Smooth muscle cell (in vitro differentiated cells): ENCODE results near the gene ARTN. TPM values are rescaled to one million over a fixed set of nuclear protein-coding genes. Genes with fewer than 3 reads are reported as not detected.

Experiments used
- DNase-seq: peaks from one replicate; lab custom pipeline; 2025; ENCODE audit not compliant: unreplicated experiment; lab: John Stamatoyannopoulos, UW
- H2AFZ ChIP-seq: fragments of 200-600 bp; sonication (generic); 2 replicates; pipeline ENCODE4 v1.6.0; 2016; ENCODE audit warnings: antibody characterized with exemption, low read depth, mild to moderate bottlenecking
- H3F3A ChIP-seq: fragments of 200-600 bp; sonication (generic); 2 replicates; pipeline ENCODE4 v1.6.0; 2017; ENCODE audit warnings: antibody characterized with exemption, low read depth
- H3K27ac ChIP-seq: fragments of 200-600 bp; sonication (generic); 2 replicates; pipeline ENCODE4 v1.5.1; 2016; ENCODE audit warnings: low read depth, mild to moderate bottlenecking
- H3K27me3 ChIP-seq: fragments of 200-600 bp; sonication (generic); 2 replicates; pipeline ENCODE4 v1.6.1; 2016; ENCODE audit warnings: low read depth, mild to moderate bottlenecking
- H3K36me3 ChIP-seq: fragments of 200-600 bp; sonication (generic); 2 replicates; pipeline ENCODE4 v1.5.1; 2016; ENCODE audit warnings: low read depth
- H3K4me1 ChIP-seq: fragments of 200-600 bp; sonication (generic); 2 replicates; pipeline ENCODE4 v1.5.1; 2016; ENCODE audit warnings: low read depth
- H3K4me2 ChIP-seq: fragments of 200-600 bp; sonication (generic); 2 replicates; pipeline ENCODE4 v1.6.0; 2016; ENCODE audit warnings: mild to moderate bottlenecking
- H3K4me3 ChIP-seq: fragments of 200-600 bp; sonication (generic); 2 replicates; pipeline ENCODE4 v1.5.1; 2016; ENCODE audit warnings: mild to moderate bottlenecking
- H3K79me2 ChIP-seq: fragments of 200-600 bp; sonication (generic); 2 replicates; pipeline ENCODE4 v1.6.0; 2016; ENCODE audit warnings: low read depth, mild to moderate bottlenecking
- H3K9ac ChIP-seq: fragments of 200-600 bp; sonication (generic); 2 replicates; pipeline ENCODE4 v1.6.0; 2016; ENCODE audit warnings: low read depth
- H3K9me3 ChIP-seq: fragments of 200-600 bp; sonication (generic); replicated peaks from 2 replicates; pipeline ENCODE4 v1.5.1; 2016; ENCODE audit warnings: low read depth
- H4K20me1 ChIP-seq: fragments of 200-600 bp; sonication (generic); 2 replicates; pipeline ENCODE4 v1.6.0; 2016; ENCODE audit warnings: low read depth
- WGBS: methylation state at CpG from one replicate; pipeline ENCODE4 v1.1.7; 2016; ENCODE audit warnings: low lambda C conversion rate; 5-methylcytosine and 5-hydroxymethylcytosine counted together
- polyA plus RNA-seq: library from polyadenylated mRNA; unstranded; fragments of >200 nt; fragmentation: Nextera tagmentation; extraction: Ambion mirVana; gene quantifications from 2 replicates; pipeline ENCODE4 v1.2.1, GENCODE V29; 2016
- total RNA-seq: library from RNA; depleted of rRNA; stranded (reverse); fragments of >200 nt; gene quantifications from 2 replicates; pipeline ENCODE4 v1.2.3, GENCODE V29; 2014
- TF ChIP-seq, protein P1 (sequence below): fragments of 200-600 bp; sonication (generic); IDR thresholded peaks from 2 replicates; pipeline ENCODE4 v1.5.1; 2017; ENCODE audit warnings: borderline replicate concordance, mild to moderate bottlenecking, antibody characterized with exemption; ENCODE audit not compliant: insufficient read depth, poor library complexity, severe bottlenecking

The ARTN gene
- total and polyA plus RNA-seq, 2 experiments from 2014 or later: 0.27 to 0.36 TPM

DNA sequence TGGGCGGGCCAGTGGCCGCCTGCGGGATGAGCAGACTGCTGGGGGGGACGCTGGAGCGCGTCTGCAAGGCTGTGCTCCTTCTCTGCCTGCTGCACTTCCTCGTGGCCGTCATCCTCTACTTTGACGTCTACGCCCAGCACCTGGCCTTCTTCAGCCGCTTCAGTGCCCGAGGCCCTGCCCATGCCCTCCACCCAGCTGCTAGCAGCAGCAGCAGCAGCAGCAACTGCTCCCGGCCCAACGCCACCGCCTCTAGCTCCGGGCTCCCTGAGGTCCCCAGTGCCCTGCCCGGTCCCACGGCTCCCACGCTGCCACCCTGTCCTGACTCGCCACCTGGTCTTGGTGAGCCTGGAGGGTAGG lies 47.5 kb downstream of the ARTN start:
- 92% methylated on average over 20 of the region's 20 CpGs for WGBS
- Histone ChIP-seq H3K9ac (no peak overlapping the region), H3K4me3 (no peak overlapping the region), H3F3A (peaks cover 14% of the 10 kb centered on the region), H3K9me3 (no peaks in the 10 kb centered on the region), H3K27me3 (no peaks in the 10 kb centered on the region), H3K79me2 (peaks cover 18% of the 10 kb centered on the region), H2AFZ (no peak overlapping the region), H3K27ac (no peak overlapping the region), H4K20me1 (peaks cover 71% of the 10 kb centered on the region), H3K36me3 (no peaks in the 10 kb centered on the region), H3K4me2 (no peak overlapping the region), H3K4me1 (peaks cover 7% of the 10 kb centered on the region)
- TF ChIP-seq, protein P1, sequence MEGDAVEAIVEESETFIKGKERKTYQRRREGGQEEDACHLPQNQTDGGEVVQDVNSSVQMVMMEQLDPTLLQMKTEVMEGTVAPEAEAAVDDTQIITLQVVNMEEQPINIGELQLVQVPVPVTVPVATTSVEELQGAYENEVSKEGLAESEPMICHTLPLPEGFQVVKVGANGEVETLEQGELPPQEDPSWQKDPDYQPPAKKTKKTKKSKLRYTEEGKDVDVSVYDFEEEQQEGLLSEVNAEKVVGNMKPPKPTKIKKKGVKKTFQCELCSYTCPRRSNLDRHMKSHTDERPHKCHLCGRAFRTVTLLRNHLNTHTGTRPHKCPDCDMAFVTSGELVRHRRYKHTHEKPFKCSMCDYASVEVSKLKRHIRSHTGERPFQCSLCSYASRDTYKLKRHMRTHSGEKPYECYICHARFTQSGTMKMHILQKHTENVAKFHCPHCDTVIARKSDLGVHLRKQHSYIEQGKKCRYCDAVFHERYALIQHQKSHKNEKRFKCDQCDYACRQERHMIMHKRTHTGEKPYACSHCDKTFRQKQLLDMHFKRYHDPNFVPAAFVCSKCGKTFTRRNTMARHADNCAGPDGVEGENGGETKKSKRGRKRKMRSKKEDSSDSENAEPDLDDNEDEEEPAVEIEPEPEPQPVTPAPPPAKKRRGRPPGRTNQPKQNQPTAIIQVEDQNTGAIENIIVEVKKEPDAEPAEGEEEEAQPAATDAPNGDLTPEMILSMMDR: no peak
- DNase-seq: no peak

DNA sequence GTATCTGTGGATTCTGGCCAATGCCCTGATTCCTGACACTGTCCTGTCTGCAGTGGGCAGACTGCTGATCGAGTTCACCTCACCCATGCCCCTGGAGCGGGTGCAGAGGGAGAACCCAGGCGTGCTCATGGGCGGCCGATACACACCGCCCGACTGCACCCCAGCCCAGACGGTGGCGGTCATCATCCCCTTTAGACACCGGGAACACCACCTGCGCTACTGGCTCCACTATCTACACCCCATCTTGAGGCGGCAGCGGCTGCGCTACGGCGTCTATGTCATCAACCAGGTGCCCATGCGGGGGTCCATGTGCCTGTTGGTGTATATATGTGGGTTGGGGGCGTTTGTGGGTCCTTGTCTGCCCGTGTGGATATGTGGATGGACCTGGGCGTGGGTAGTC lies 48.0 kb downstream of the ARTN start:
- H2AFZ ChIP-seq: no peak overlapping the region
- 98% methylated on average over 20 of the region's 20 CpGs for WGBS

DNA sequence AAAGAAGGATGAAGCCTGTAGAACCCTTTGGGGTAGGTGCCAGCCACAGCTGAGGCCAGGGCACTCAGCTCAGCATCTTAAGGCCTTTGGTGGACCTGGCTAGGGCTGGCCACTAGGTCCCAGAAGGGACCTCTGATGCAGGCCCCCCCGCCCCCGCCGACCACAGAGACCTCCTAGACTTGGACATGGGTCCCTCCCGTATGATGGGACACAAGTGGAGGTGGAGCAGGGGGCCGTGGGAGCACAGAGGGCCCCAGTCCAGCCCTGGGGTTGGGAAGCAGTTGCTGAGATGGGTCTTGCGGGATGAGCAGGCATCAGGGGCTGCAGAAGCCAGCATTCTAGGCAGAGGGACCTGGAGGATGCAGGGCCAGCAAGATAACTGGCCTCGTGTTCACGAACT lies 48.6 kb downstream of the ARTN start:
- Histone ChIP-seq H3K4me1 (peaks cover 7% of the 10 kb centered on the region), H3K27ac (no peak overlapping the region), H3K4me3 (no peak overlapping the region), H2AFZ (no peak overlapping the region), H3K27me3 (no peaks in the 10 kb centered on the region), H4K20me1 (peaks cover 60% of the 10 kb centered on the region), H3K36me3 (no peaks in the 10 kb centered on the region), H3K9me3 (no peaks in the 10 kb centered on the region), H3K79me2 (peaks cover 10% of the 10 kb centered on the region), H3K4me2 (no peak overlapping the region), H3K9ac (no peak overlapping the region), H3F3A (peaks cover 12% of the 10 kb centered on the region)
- TF ChIP-seq, protein P1: no peak
- WGBS: 96% methylated on average over 8 of the region's 8 CpGs
- DNase-seq: no peak

More for the DNA sequence above, 48.0 kb downstream of the ARTN start:
- Histone ChIP-seq H3K36me3 (no peaks in the 10 kb centered on the region), H3F3A (peaks cover 14% of the 10 kb centered on the region), H3K4me1 (peaks cover 7% of the 10 kb centered on the region), H3K4me2 (no peak overlapping the region), H3K79me2 (peaks cover 14% of the 10 kb centered on the region), H3K9me3 (no peaks in the 10 kb centered on the region), H4K20me1 (peaks cover 66% of the 10 kb centered on the region), H3K4me3 (no peak overlapping the region), H3K27ac (no peak overlapping the region), H3K9ac (no peak overlapping the region), H3K27me3 (no peaks in the 10 kb centered on the region)
- TF ChIP-seq, protein P1: no peak
- DNase-seq: no peak

DNA sequence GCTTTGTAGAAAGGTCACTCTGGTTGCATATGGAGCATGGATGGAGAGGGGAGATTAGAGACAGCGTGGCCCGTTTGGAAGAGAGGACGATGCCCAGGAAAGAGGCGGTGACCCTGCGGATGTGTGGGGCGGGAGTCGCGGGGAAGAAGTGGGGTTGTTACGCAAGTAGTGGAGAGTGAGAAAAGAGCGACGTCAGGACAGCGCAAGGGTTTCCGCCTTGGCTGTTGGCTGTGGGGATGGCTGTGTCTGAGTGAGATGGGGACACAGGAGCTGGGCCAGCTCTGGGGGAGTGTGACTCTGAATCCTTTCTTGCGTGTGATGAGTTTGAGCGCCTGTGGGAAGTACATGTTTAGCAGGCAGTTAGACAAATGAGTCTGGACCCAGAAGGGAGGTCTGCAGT lies 49.2 kb downstream of the ARTN start:
- Histone ChIP-seq H3K27ac (no peak overlapping the region), H3K79me2 (peaks cover 10% of the 10 kb centered on the region), H3K4me3 (no peak overlapping the region), H3K4me2 (no peak overlapping the region), H3K27me3 (no peaks in the 10 kb centered on the region), H2AFZ (no peak overlapping the region), H3K4me1 (peaks cover 7% of the 10 kb centered on the region), H3K9me3 (no peaks in the 10 kb centered on the region), H4K20me1 (peaks cover 54% of the 10 kb centered on the region), H3K36me3 (no peaks in the 10 kb centered on the region), H3F3A (peaks cover 12% of the 10 kb centered on the region), H3K9ac (no peak overlapping the region)
- WGBS: 92% methylated on average over 15 of the region's 15 CpGs
- no peak for DNase-seq
- TF ChIP-seq, protein P1: no peak
